Suprapubic skin (tissue), 3 donors: ENCODE measurements around the gene MICALL2.

ENCODE experiments used
- CTCF ChIP-seq, 2 donors: fragments of 200-600 bp in 1 of 2; fragments of 450-650 bp in 1 of 2; sonication (generic) in 1 of 2; IDR thresholded peaks; one replicate each; pipeline ENCODE4 v1.5.1; 2016 to 2019; ENCODE audit warnings: antibody characterized with exemption in 2 of 2, mild to moderate bottlenecking in 1 of 2, moderate library complexity in 1 of 2
- EP300 ChIP-seq: sonication (generic); formaldehyde crosslinking; IDR thresholded peaks from one replicate; pipeline ENCODE4 v1.6.1; 2017; ENCODE audit warnings: antibody characterized with exemption
- POLR2A ChIP-seq, 2 donors: fragments of 450-650 bp; IDR thresholded peaks; one replicate each; pipeline ENCODE4 v1.6.1; 2017; ENCODE audit warnings: antibody characterized with exemption in 2 of 2, mild to moderate bottlenecking in 2 of 2, moderate library complexity in 2 of 2

- TF ChIP-seq CTCF (IDR thresholded peaks at IDR 0.05) (no peak), POLR2A (IDR thresholded peaks at IDR 0.05) (peak; percentile 83 to 86), EP300 (no peak)
Observed at GRCh38 chr7:1458683-1459511, at the start of gene MICALL2.
